ENCODE measurements around the gene GABRR2. TPM values are rescaled to one million over a fixed set of nuclear protein-coding genes. Genes with fewer than 3 reads are reported as not detected.
"Not testable (repeated sequence)": the region's sequence is repeated elsewhere in the genome, so short reads cannot be mapped to it uniquely, and the experiment has no call there.

The GABRR2 gene
- total RNA-seq, 4 donors from 2014 or later, result 0.89 TPM; not detected in 3

DNA sequence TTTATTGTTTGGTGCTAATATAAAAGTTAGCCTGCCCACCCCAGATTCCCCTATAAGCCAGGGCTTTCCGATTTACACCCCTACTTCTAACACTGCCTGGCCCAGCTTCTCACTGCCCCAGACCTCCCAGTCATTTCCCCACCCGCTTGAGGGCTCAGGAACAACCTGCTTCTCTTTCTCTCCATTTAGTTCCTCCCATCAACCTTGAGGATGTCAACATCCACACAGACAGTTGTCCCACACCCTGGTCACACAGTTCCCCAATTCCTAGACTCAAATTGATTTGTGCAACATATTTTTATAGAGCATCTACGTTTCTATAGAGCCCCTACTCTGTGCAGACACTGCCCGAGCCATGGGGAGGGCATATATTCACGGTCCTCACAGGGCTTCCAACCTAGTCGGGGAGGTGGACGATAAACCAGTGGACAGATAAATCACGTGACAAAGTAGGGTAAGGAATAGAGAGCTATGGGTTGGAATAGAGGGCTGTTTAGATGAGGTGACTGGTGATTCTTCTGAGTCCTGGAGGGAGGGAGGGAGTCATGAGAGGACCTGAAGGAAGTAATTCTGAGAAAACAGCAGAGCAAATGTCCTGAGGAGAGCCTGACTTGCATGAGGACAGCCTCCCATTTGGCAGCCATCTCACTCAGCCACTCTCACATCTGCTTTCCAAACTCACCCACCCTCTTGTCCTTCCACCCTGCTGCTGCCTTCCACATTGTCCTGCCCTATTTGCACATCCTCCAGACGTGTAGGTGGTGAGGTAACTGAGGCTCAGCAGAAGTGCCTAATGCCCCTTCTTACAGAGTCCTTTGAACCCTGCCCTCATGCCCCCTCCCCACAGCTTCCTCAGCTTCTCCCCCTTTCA lies 6.3 kb downstream of the GABRR2 start:
- no peaks in the 10 kb centered on the region for H3K36me3 ChIP-seq
- H3K27me3 ChIP-seq, result no peaks in the 10 kb centered on the region
- no peaks in the 10 kb centered on the region for H3K9me3 ChIP-seq
- H3K27ac ChIP-seq, result no peak overlapping the region
- H3K4me3 ChIP-seq, result no peak overlapping the region
- DNase-seq (ENCODE audit: low spot score in 2 of 2), result no peak
- TF ChIP-seq, protein P1, sequence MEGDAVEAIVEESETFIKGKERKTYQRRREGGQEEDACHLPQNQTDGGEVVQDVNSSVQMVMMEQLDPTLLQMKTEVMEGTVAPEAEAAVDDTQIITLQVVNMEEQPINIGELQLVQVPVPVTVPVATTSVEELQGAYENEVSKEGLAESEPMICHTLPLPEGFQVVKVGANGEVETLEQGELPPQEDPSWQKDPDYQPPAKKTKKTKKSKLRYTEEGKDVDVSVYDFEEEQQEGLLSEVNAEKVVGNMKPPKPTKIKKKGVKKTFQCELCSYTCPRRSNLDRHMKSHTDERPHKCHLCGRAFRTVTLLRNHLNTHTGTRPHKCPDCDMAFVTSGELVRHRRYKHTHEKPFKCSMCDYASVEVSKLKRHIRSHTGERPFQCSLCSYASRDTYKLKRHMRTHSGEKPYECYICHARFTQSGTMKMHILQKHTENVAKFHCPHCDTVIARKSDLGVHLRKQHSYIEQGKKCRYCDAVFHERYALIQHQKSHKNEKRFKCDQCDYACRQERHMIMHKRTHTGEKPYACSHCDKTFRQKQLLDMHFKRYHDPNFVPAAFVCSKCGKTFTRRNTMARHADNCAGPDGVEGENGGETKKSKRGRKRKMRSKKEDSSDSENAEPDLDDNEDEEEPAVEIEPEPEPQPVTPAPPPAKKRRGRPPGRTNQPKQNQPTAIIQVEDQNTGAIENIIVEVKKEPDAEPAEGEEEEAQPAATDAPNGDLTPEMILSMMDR (IDR thresholded peaks at IDR 0.05), result no peak
- TF ChIP-seq POLR2A (IDR thresholded peaks at IDR 0.05) (no peak), POLR2AphosphoS5 (IDR thresholded peaks at IDR 0.05) (no peak), EP300 (IDR thresholded peaks at IDR 0.05) (no peak)
- peaks cover 27% of the 10 kb centered on the region for H3K4me1 ChIP-seq
- 76% methylated on average over 9 of the region's 9 CpGs for WGBS

- WGBS, result 84% methylated on average over 3 of the region's 3 CpGs
Observed at GRCh38 chr6:89304517-89304916, 10.6 kb downstream of the GABRR2 start.

GRCh38 chr6:89302936-89303335 lies 12.2 kb downstream of the GABRR2 start:
- Histone ChIP-seq H3K36me3 (no peaks in the 10 kb centered on the region), H3K27ac (no peak overlapping the region), H3K4me1 (peaks cover 11% of the 10 kb centered on the region), H3K4me3 (no peak overlapping the region), H3K9me3 (no peaks in the 10 kb centered on the region), H3K27me3 (no peaks in the 10 kb centered on the region)
- DNase-seq (ENCODE audit: low spot score in 2 of 2), result no peak
- TF ChIP-seq POLR2A (IDR thresholded peaks at IDR 0.05) (no peak), EP300 (IDR thresholded peaks at IDR 0.05) (no peak), POLR2AphosphoS5 (IDR thresholded peaks at IDR 0.05) (no peak)
- TF ChIP-seq, protein P1 (IDR thresholded peaks at IDR 0.05), result no peak
- WGBS, result 92% methylated on average over 10 of the region's 10 CpGs

More at GRCh38 chr6:89304517-89304916, 10.6 kb downstream of the GABRR2 start:
- not testable (repeated sequence) for H3K4me1 ChIP-seq; H3K27ac ChIP-seq; H3K27me3 ChIP-seq; DNase-seq (ENCODE audit: low spot score in 2 of 2); H3K36me3 ChIP-seq; H3K4me3 ChIP-seq; H3K9me3 ChIP-seq

DNA sequence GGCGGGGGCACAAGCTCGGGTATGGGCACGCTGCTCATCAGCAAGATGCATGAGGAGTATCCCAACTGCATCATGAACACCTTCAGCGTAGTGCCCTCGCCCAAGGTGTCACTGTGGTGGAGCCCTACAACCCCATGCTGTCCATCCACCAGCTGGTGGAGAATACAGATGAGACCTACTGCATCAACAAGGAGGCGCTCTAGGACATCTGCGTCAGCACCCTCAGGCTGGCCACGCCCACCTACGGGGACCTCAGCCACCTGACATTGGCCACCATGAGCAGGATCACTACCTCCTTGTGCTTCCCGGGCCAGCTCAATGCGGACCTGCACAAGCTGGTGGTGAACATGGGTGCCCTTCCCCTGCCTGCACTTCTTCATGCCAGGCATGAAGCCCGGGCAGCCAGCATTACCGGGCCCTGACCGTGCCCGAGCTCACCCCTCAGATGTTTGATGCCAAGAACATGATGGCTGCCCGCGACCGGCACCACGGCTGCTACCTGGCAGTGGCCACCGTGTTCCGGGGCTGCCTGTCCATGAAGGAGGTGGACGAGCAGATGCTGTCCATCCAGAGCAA lies 12.8 kb downstream of the GABRR2 start:
- no peaks in the 10 kb centered on the region for H3K27me3 ChIP-seq
- no peaks in the 10 kb centered on the region for H3K36me3 ChIP-seq
- no peak for DNase-seq (ENCODE audit: low spot score in 2 of 2)
- H3K4me1 ChIP-seq, result peaks cover 16% of the 10 kb centered on the region
- no peak overlapping the region for H3K4me3 ChIP-seq
- no peak overlapping the region for H3K27ac ChIP-seq
- H3K9me3 ChIP-seq, result no peaks in the 10 kb centered on the region
- 97% methylated on average over 5 of the region's 22 CpGs for WGBS
- no peak for TF ChIP-seq POLR2A (IDR thresholded peaks at IDR 0.05)
- no peak for TF ChIP-seq EP300 (IDR thresholded peaks at IDR 0.05)
- TF ChIP-seq POLR2AphosphoS5 (IDR thresholded peaks at IDR 0.05), result no peak
- TF ChIP-seq, protein P1 (IDR thresholded peaks at IDR 0.05), result no peak

DNA sequence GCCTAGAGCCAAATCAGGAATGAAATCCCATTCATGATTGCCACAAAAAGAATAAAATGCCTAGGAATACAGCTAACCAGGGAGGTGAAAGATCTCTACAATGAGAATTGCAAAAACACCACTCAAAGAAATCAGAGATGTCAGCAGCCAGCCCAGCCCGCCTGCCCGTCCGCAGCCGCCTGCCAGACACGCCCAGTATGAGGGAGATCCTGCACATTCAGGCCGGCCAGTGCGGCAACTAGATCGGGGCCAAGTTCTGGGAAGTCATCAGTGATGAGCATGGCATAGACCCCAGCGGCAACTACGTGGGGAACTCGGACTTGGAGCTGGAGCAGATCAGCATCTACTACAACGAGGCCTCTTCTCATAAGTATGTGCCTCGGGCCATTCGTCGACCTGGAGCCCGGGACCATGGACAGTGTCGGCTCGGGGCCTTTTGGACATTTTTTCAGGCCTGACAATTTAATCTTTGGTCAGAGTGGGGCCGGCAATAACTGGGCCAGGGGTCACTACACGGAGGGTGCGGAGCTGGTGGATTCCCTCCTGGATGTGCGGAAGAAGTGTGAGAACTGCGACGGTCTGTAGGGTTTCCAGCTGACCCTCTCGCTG lies 13.4 kb downstream of the GABRR2 start:
- H3K27ac ChIP-seq, result no peak overlapping the region
- no peaks in the 10 kb centered on the region for H3K36me3 ChIP-seq
- 90% methylated on average over 21 of the region's 25 CpGs for WGBS
- no peaks in the 10 kb centered on the region for H3K9me3 ChIP-seq
- H3K4me3 ChIP-seq, result no peak overlapping the region
- TF ChIP-seq, protein P1 (IDR thresholded peaks at IDR 0.05), result no peak
- TF ChIP-seq POLR2AphosphoS5 (IDR thresholded peaks at IDR 0.05) (no peak), POLR2A (IDR thresholded peaks at IDR 0.05) (no peak), EP300 (IDR thresholded peaks at IDR 0.05) (no peak)
- no peak for DNase-seq (ENCODE audit: low spot score in 2 of 2)
- H3K4me1 ChIP-seq, result peaks cover 16% of the 10 kb centered on the region
- H3K27me3 ChIP-seq, result no peaks in the 10 kb centered on the region
